ENCODE results near the gene RPUSD4. TPM values are rescaled to one million over a fixed set of nuclear protein-coding genes. Genes with fewer than 3 reads are reported as not detected.

RPUSD4 gene
- total RNA-seq, 1 donor from 2014 or later: 7.3 TPM

DNA sequence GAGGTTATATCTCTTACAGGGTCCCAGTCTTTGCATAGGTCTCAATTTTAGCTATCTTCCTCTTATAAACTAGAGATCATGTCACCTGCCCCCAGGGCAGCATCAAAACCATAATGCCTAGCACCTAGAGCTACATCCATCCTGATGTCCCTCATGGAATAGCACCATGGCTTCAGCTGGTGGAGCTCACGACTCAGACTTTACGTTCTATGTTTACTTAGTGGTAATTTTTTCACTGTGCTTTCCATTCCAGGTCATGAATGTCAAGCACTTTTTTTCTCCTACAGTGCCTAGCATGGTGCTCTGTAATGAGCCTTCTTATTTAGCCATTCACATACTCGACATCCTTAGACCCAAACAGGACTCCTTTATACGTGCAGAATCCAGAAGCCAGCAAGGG, 58.4 kb downstream of the RPUSD4 start:
- H3K27ac ChIP-seq: no peak overlapping the region
- intact Hi-C loops (cut with DNase I): no loop called here
- TF ChIP-seq CTCF (IDR thresholded peaks at IDR 0.05): no peak

DNA sequence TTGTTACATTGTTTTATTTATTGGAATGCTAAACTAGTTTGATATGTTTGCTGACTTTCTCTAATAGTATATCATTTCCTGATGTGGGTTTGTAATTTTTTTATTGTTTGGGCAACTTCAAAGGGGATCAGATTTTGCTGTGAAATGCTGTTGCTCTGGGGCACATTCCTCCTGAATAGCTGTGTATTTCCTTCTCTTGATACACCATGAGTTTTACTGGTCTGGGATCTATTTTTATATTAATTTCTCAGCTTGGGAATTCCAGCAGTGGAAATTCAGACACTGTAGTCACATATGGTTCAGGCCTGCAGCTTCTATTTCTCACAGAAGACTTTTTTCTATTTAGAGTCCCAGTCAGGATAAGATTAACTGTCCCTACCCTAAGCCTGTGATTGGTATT, 58.9 kb downstream of the RPUSD4 start:
- Histone ChIP-seq H3K36me3 (no peaks in the 10 kb centered on the region), H3K27ac (no peak overlapping the region), H3K4me3 (no peak overlapping the region), H3K27me3 (no peaks in the 10 kb centered on the region), H3K4me1 (no peaks in the 10 kb centered on the region), H3K9me3 (no peaks in the 10 kb centered on the region)
- no peak for DNase-seq (ENCODE audit: low spot score in 2 of 2)
- intact Hi-C loops (cut with DNase I): no loop called here
- TF ChIP-seq CTCF (IDR thresholded peaks at IDR 0.05): no peak

More for the DNA sequence above, 58.4 kb downstream of the RPUSD4 start:
- no peaks in the 10 kb centered on the region for H3K27me3 ChIP-seq
- H3K4me1 ChIP-seq: no peaks in the 10 kb centered on the region
- DNase-seq (ENCODE audit: low spot score in 2 of 2): no peak
- no peak overlapping the region for H3K4me3 ChIP-seq
- H3K9me3 ChIP-seq: no peaks in the 10 kb centered on the region
- no peaks in the 10 kb centered on the region for H3K36me3 ChIP-seq

- Histone ChIP-seq H3K4me3 (no peak overlapping the region), H3K9me3 (no peaks in the 10 kb centered on the region), H3K27me3 (no peaks in the 10 kb centered on the region), H3K36me3 (no peaks in the 10 kb centered on the region), H3K27ac (no peak overlapping the region), H3K4me1 (no peaks in the 10 kb centered on the region)
- DNase-seq (ENCODE audit: low spot score in 2 of 2): no peak
- no peak for TF ChIP-seq CTCF (IDR thresholded peaks at IDR 0.05)
- intact Hi-C loops (cut with DNase I): no loop called here
These were observed 59.3 kb downstream of the RPUSD4 start for GRCh38 chr11:126152152-126152551.

Other genes starting within 250 kb of the RPUSD4 start
- 33.0 TPM for gene CDON, start 148.8 kb downstream of the RPUSD4 start, total RNA-seq
- 14.0 TPM for gene FAM118B, start 132 bp upstream of the RPUSD4 start, total RNA-seq
- 49.7 TPM for gene SRPRA, start 57.2 kb upstream of the RPUSD4 start, total RNA-seq
- 1.8 TPM for gene FOXRED1, start 57.5 kb upstream of the RPUSD4 start, total RNA-seq
- gene TIRAP, start 71.4 kb upstream of the RPUSD4 start, total RNA-seq: 8.7 TPM
- gene DCPS, start 92.4 kb upstream of the RPUSD4 start, total RNA-seq: 19.6 TPM
- gene ST3GAL4, start 144.0 kb upstream of the RPUSD4 start, total RNA-seq: 61.4 TPM